ENCODE results near the gene ARMC9.

Gene ARMC9

DNA sequence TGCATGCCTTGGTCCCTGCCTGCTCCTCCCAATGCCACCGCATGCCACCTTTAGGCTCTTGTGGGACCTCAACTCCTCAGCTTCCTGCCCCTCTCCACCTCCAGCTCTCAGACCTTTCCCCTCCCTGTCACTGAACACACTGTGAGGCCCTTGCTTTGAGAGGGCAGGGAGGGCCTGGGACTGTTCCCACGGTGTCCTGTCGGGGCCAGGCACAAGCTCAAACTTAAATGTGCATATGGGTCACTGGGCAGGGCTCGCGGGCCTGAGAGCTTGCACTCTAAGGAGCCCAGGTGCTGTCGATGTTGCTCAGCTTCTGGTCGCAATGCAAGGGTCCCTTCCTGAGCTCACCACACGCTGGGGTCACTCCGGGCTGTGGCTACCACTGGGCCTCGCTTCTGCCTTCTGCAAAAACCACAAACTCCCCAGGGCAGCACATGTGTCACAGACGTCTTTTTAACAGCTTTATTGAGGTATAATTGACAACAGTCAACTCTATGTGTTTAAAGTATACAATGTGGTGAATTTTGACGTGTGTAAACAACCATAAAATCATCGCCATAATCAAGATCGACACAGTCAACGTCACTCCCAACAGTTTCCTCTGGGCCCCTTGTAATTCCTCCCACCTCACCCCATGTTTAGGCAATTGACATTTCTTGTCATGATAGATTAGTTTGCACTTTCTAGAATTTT, 185.1 kb downstream of the ARMC9 start:
- DNase-seq (ENCODE audit: low read depth) = no peak

DNA sequence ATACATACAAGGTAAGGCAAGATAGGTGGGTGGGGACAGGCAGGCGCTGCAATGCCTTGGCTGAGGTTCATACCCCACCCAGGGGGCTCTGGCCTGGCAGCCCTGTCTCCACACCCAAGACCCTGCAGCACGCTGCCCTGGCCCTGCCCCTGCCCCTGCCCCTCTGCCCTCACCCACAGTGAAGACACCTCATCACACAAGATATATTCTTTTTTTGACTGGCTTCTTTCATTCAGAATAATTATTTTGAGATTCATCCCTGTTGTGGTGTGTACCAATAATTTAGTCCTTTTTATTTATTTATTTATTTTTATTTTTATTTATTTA, 185.6 kb downstream of the ARMC9 start:
- DNase-seq (ENCODE audit: low read depth) = no peak

GRCh38 chr2:231384970-231385369, 186.5 kb downstream of the ARMC9 start:
- no peak for DNase-seq (ENCODE audit: low read depth)

DNA sequence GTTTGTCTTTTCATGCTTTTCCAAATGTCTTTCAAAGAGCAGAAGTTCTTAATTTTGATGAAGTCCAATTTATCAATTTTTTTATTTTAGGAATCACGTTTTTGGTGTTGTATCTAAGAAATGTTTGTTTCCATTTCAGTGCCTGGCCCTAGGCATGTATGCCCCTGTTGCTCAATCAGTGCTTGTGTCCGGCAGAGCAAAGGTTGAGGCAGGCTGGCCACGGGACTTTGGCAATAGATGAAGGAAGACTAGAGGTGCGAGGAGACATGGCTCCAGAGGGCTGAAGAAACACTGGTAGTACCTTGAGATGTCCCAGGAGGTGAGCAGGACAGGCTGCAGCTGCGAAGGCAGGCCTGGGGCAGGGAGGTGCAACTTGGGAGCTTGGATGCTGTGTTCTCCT, 187.0 kb downstream of the ARMC9 start:
- no peak for DNase-seq (ENCODE audit: low read depth)

- no peak for DNase-seq (ENCODE audit: low read depth)
These were observed 188.0 kb downstream of the ARMC9 start for GRCh38 chr2:231386446-231386845.

- no peak for DNase-seq (ENCODE audit: low read depth)
These were observed 189.7 kb downstream of the ARMC9 start for GRCh38 chr2:231387904-231388724.

DNA sequence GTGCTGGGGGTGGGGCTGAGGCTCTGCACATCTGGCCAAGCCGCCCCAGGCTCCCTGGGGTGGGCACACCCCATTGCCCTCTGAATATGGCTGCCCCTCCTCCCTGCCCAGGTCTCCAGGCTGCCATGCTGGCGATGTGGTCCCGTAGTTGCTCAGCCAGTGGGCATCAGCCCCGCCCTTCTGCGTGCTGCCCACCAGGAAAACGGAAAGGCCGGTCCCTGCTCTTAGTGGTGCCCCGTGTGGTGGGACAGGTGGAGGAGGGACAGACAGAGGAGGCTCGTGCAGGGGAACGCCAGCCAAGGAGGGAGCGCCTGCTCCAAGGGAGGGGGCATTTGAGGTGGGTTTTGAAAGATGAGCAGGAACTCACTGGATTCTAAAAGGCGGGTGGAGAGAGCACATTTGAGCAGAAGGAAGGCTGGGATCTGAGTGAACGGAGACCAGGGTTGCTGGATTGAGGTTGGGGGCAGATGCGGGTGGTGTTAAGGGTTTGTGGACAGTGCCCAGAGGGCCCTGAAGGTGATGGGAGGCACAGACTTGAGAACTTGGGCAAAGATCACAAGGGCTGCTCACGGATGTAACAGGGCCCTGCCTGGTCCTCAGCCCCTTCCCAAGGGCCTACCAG, 190.4 kb downstream of the ARMC9 start:
- DNase-seq (ENCODE audit: low read depth) = no peak

- DNase-seq (ENCODE audit: low read depth) = no peak
These were observed 192.2 kb downstream of the ARMC9 start for GRCh38 chr2:231390667-231391066.

- DNase-seq (ENCODE audit: low read depth) = no peak
These were observed 193.6 kb downstream of the ARMC9 start for GRCh38 chr2:231391981-231392380.

- DNase-seq (ENCODE audit: low read depth) = no peak
These were observed 194.2 kb downstream of the ARMC9 start for GRCh38 chr2:231392431-231393148.

- DNase-seq (ENCODE audit: low read depth) = no peak
These were observed 195.0 kb downstream of the ARMC9 start for GRCh38 chr2:231393149-231394131.

GRCh38 chr2:231394211-231395141, 196.0 kb downstream of the ARMC9 start:
- DNase-seq (ENCODE audit: low read depth) = no peak

DNA sequence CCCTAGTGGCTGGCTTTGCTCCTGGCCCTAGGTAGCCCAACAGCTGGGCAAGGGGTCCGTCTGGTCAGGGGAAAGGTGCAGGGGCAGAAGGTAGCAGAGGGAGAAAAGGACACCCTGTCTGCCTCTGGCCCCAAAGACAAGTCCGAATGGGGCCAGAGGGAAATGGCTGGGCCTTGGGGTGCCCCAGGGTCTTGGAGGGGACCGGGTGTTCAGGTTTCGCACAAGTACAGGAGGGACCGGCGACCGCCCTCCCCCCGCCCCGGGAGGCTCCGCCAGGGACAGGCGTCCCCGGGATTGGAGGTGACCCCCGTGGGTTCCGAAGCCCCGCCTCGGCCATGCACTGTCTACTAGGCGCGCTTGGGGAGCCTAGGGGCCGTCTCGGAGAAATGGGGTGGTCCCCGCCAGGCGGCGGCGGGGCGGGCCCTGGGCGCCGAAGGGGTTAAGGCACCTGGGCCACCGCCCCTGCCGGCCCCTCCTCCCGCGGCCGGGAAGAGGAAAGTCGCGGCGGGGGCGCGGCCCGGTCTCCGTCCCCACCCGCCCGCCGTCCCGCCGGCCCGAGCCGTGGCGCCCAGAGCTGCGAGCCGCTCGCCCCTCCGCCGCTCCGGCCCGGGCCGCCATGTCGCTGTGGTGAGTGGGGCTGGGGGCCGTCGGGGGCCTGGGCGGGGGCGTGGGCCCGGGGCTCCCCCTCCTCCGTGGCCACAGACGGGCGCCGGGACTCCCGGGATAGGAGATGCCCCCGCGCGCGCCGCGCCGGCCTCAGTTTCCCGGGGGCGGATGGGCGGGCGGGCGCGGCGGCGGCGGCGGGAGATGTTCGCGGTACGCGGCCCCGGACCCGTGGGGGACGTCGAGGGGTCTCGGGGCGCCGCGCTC, 197.0 kb downstream of the ARMC9 start, which contains the start of gene B3GNT7:
Gene B3GNT7 (plus strand): TSS at position 523 of the 870 bp plus-strand sequence. CDS start 94 bp downstream, at position 617.
- DNase-seq (ENCODE audit: low read depth) = no peak

DNA sequence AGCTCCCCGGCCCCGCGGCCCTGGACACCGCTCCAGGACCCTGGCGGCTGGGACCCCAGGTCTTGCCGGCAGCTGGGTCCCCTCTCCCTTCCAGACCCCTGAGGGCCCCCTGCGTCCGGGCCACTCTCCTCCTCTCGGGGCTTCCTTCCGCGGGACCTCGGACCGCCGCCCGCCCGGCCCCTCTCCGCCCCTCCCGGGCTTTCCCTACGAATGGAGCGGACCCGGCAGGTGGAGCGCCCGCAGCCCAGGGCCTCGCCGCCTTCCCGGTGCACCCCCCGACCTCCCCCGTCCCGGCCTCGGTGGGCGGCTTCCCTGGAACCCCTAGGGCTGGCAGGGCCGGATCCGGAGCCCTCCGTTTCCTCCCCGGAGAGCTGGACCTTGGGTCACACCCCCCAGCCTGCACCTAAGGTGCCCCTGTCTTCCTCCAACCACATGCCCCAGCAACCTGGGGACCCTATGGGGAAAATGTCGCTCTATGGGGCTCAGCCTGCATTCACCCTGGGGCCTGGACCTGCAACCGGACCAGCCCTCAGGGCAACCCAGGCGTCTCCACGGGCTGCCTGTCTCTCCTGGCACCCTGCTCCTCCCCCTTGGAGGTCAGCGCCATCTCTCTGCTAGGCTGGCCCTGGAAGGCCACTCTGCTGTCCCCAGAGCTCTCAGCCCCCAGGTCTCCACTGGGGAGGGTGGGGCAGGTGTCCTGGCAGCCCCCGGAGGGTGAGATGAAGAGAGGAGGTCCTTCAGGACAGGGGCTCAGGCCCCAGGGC, 197.8 kb downstream of the ARMC9 start:
- DNase-seq (ENCODE audit: low read depth) = no peak

GRCh38 chr2:231397011-231397927, 198.8 kb downstream of the ARMC9 start:
- DNase-seq (ENCODE audit: low read depth) = no peak

- no peak for DNase-seq (ENCODE audit: low read depth)
These were observed 199.5 kb downstream of the ARMC9 start for GRCh38 chr2:231397928-231398294.

DNA sequence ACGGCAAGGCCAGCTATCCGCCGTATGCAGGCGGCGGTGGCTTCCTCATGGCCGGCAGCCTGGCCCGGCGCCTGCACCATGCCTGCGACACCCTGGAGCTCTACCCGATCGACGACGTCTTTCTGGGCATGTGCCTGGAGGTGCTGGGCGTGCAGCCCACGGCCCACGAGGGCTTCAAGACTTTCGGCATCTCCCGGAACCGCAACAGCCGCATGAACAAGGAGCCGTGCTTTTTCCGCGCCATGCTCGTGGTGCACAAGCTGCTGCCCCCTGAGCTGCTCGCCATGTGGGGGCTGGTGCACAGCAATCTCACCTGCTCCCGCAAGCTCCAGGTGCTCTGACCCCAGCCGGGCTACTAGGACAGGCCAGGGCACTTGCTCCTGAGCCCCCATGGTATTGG, 200.2 kb downstream of the ARMC9 start:
- DNase-seq (ENCODE audit: low read depth) = no peak
